Muscle of leg (tissue), 11 donors: ENCODE results near the gene MTMR6. TPM values are rescaled to one million over a fixed set of nuclear protein-coding genes. Genes with fewer than 3 reads are reported as not detected.

ENCODE experiments used
- DNase-seq: peaks from one replicate; pipeline ENCODE4 v3.0.0; 2013
- H3K27ac ChIP-seq: one replicate; pipeline ENCODE4 v1.5.1; 2013; ENCODE audit warnings: mild to moderate bottlenecking, low read length, control low read depth
- H3K27me3 ChIP-seq: one replicate; pipeline ENCODE4 v1.6.1; 2013; ENCODE audit warnings: low read length; ENCODE audit not compliant: control insufficient read depth, insufficient read depth
- H3K36me3 ChIP-seq: one replicate; pipeline ENCODE4 v1.6.1; 2013; ENCODE audit warnings: low read length; ENCODE audit not compliant: control insufficient read depth, insufficient read depth
- H3K4me1 ChIP-seq: one replicate; pipeline ENCODE4 v1.6.1; 2013; ENCODE audit warnings: low read length; ENCODE audit not compliant: control insufficient read depth, insufficient read depth
- H3K4me3 ChIP-seq: one replicate; pipeline ENCODE4 v1.5.1; 2013; ENCODE audit warnings: low read length, control low read depth
- H3K9me3 ChIP-seq: replicated peaks from 2 replicates; pipeline ENCODE4 v1.6.1; 2013; ENCODE audit warnings: low read depth, low read length; ENCODE audit not compliant: control insufficient read depth
- WGBS: methylation state at CpG from one replicate; pipeline ENCODE4 v1.1.5; 2013; ENCODE audit warnings: missing lambda C conversion rate; ENCODE audit not compliant: insufficient coverage; 5-methylcytosine and 5-hydroxymethylcytosine counted together
- polyA plus RNA-seq, 8 donors: library from polyadenylated mRNA; unstranded; fragments of 120-200 nt; gene quantifications; one replicate each; pipeline versions ENCODE4 v1.2.1 to v1.2.3, GENCODE V29; 2013; ENCODE audit warnings: inconsistent platforms in 1 of 8, low replicate concordance in 1 of 8; ENCODE audit not compliant: insufficient read length in 8 of 8, insufficient read depth in 1 of 8
- total RNA-seq: library from RNA; stranded (reverse); fragments of 120-200 nt; gene quantifications from one replicate; pipeline ENCODE4 v1.2.4, GENCODE V29; 2013

MTMR6 gene
- total and polyA plus RNA-seq, 9 donors = 9.2 to 13.3 (median 11.4) TPM

DNA sequence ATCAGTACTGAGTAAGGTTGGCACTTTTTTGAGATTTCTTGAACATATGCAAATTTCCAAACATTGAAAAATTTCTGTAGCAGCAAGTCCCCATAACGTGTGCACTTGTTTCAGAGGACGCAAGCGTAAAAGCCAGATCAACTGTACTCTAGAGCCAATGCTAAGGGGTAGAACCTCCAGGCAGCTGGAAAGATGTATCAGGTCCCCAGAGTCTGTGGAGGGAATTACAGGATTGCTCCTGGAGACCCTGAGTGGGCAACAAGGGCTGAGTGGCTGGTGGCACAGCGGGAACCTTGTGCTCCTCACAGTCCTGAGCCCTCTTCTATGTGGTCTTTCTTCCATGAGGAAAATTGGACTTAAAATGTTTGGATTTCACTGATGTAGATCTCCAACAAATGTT lies 61.3 kb downstream of the MTMR6 start:
- Histone ChIP-seq H3K4me3 (no peak overlapping the region), H3K4me1 (no peaks in the 10 kb centered on the region), H3K9me3 (no peaks in the 10 kb centered on the region), H3K27me3 (peaks cover 9% of the 10 kb centered on the region), H3K27ac (no peak overlapping the region), H3K36me3 (no peaks in the 10 kb centered on the region)
- 88% methylated on average over 3 of the region's 4 CpGs for WGBS
- DNase-seq = no peak

DNA sequence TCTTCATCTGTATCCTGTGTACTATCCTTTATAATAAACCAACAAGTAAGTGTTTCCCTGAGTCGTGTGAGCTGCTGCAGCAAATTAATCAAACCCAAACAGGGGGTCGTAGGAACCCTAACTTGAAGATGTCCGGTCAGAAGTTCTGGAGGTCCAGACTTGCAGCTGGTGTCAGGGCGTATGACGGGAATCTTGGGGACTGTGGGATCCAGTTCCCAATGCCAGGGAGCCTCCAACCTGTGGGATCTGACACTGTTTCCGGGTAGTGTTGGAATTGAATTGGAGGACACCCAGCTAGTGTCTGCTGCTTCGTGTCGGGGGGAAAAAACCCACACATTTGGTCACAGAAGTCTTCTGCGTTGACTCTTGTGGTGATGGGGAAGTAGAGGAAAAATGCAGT lies 63.1 kb downstream of the MTMR6 start:
- peaks cover 9% of the 10 kb centered on the region for H3K27me3 ChIP-seq
- no peak overlapping the region for H3K4me3 ChIP-seq
- H3K36me3 ChIP-seq = no peaks in the 10 kb centered on the region
- no peaks in the 10 kb centered on the region for H3K4me1 ChIP-seq
- no peak overlapping the region for H3K27ac ChIP-seq
- WGBS = 87% methylated on average over 6 of the region's 9 CpGs
- no peaks in the 10 kb centered on the region for H3K9me3 ChIP-seq
- no peak for DNase-seq

- Histone ChIP-seq H3K9me3 (no peaks in the 10 kb centered on the region), H3K27ac (no peak overlapping the region), H3K4me1 (no peaks in the 10 kb centered on the region), H3K4me3 (no peak overlapping the region), H3K27me3 (peaks cover 6% of the 10 kb centered on the region), H3K36me3 (no peaks in the 10 kb centered on the region)
- WGBS = 72% methylated on average over 9 of the region's 9 CpGs
- DNase-seq = no peak
These were observed 64.5 kb downstream of the MTMR6 start for GRCh38 chr13:25222740-25223139.

DNA sequence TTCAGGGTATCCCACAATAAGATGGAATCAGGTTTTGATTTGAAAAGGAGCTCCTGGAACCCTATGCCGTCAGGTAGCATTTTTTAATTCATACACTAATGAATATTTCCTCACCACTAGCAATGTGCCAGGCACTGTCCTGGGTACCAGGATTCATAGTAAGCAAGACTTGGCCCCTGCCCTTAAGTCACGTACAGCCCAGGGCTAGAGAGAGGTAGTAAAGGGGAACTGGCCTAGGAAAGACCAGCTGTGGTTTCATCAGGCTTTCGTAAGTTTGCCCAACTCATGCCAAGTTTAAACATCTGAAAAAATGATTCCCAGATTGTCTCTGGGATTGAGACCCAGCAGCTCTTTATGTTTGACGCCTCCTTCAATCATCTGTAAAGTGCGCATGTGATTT lies 69.3 kb downstream of the MTMR6 start:
- Histone ChIP-seq H3K4me3 (no peak overlapping the region), H3K4me1 (no peaks in the 10 kb centered on the region), H3K27ac (no peak overlapping the region), H3K9me3 (no peaks in the 10 kb centered on the region), H3K36me3 (no peaks in the 10 kb centered on the region), H3K27me3 (peaks cover 4% of the 10 kb centered on the region)
- DNase-seq = no peak
- WGBS = 76% methylated on average over 3 of the region's 5 CpGs

DNA sequence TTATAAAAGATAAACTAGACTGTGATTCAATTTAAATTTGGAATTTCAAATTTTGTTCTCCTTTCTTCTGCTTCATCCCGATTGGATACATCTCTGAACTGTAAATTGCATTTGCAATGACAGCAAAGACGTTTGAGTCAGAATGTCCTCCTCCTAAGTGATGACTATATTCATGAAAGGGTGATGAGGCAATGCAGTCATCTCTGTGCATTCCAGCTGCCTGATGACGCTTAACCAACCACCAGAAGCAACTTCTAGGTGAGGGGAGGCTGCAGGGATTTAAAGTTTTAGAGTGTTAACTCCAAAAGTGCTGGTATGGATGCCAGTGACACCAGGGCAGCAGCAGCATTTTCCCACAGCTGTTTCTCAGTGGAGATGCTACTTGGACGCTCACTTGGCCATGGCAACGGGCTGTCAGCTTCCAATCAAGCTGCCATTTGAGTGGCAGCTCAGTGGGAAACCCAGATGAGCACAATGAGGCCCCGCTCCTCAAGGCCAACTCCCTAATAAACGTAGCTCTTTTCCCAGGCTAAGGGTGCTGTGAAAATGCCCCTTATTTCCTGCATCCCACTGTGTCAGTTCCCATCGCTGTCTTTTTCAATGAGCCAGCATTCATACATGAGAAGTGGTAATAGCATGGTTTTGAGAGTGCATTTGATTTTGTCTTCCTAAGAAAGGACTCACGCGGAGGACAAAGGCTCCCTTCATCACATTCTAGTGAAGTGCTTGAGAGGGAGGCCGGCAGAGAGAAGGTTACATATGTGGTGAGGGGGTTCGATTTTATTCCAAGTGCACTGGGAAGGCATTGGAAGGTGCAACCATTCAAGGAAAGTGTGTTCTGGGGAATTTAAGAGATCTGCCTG lies 70.0 kb downstream of the MTMR6 start:
- Histone ChIP-seq H3K27ac (no peak overlapping the region), H3K4me3 (no peak overlapping the region), H3K36me3 (no peaks in the 10 kb centered on the region), H3K4me1 (no peaks in the 10 kb centered on the region), H3K9me3 (no peaks in the 10 kb centered on the region), H3K27me3 (no peaks in the 10 kb centered on the region)
- 57% methylated on average over 4 of the region's 12 CpGs for WGBS
- DNase-seq = no peak

DNA sequence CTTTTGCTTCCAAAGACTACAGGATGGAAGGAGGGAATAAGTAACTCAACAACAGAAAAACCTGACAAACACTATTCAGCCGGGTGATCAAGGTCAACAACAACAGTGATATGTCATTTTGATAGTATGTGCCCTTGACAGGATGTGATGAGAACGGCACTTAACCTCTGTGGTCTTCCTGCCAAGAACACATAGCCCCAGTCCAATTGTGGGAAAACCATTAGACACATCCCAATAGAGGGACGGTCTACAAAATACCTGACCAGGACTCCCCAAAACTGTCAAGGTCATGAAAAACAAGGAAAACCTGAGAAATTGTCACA lies 72.1 kb downstream of the MTMR6 start:
- no peaks in the 10 kb centered on the region for H3K9me3 ChIP-seq
- no peaks in the 10 kb centered on the region for H3K36me3 ChIP-seq
- H3K27me3 ChIP-seq = no peaks in the 10 kb centered on the region
- WGBS = no CpG with 5 or more reads among the region's 3 CpGs
- H3K4me3 ChIP-seq = no peak overlapping the region
- H3K4me1 ChIP-seq = no peaks in the 10 kb centered on the region
- no peak overlapping the region for H3K27ac ChIP-seq
- no peak for DNase-seq

GRCh38 chr13:25214491-25215252 lies 72.6 kb downstream of the MTMR6 start:
- no CpG with 5 or more reads among the region's 6 CpGs for WGBS
- peak; percentile 88 for DNase-seq
- Histone ChIP-seq H3K9me3 (no peaks in the 10 kb centered on the region), H3K4me3 (no peak overlapping the region), H3K36me3 (no peaks in the 10 kb centered on the region), H3K4me1 (no peaks in the 10 kb centered on the region), H3K27me3 (peaks cover 3% of the 10 kb centered on the region), H3K27ac (no peak overlapping the region)

DNA sequence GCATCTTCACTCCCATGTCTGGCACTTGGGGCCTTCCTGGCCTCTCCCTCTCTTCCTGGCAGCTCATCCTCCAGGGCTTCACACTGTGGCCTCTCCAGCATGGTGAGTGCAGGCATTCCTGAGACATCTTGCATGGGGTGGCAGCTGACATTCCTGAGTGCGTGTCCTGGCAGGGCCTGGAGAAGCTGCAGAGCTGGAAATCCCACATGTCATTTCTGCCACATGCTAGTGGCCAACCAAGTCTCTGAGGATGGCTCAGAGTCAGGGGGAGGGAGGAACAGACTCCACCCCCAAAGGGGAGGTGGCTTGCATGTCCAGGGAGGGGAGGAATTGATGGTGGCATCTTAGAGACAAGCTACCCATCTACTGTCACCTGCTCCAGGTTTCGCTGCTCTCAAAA lies 73.6 kb downstream of the MTMR6 start:
- H3K9me3 ChIP-seq = no peaks in the 10 kb centered on the region
- no peaks in the 10 kb centered on the region for H3K4me1 ChIP-seq
- H3K27me3 ChIP-seq = peaks cover 3% of the 10 kb centered on the region
- no peaks in the 10 kb centered on the region for H3K36me3 ChIP-seq
- peak; percentile 11 for DNase-seq
- 100% methylated on average over 1 of the region's 2 CpGs for WGBS
- no peak overlapping the region for H3K27ac ChIP-seq
- no peak overlapping the region for H3K4me3 ChIP-seq

DNA sequence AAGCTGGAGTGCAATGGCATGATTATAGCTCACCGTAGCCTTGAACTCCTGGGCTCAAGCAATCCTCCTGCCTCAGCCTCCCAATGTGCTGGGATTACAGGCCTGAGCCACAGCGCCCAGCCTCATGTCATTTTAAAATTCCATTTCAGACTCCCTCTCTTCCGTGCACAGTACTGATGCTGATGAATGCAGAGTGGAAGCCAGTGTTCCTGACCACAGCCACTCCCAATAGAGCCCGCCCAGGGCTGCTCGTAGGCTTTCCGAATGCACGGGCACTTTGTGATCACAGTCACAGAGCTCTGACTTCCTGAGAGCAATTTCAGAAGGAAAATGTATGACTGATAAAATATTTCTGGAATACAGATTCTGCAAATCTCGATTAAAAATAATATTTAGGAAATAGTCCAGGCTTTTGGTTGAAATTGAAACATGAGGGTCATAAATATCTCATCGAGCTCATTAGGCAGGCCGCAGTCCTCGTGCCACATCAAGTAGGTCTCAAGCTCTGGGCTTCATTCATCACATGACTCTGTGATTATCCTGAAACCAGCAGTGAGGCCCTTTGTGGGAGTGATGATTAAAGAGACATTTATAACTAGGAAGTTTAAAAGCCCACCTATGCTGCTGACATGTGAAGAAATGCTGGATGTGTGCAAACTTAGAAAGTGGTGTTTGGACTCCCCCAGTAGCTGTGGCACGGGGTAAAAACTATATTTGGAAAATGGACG lies 76.3 kb downstream of the MTMR6 start:
- Histone ChIP-seq H3K4me1 (no peaks in the 10 kb centered on the region), H3K27ac (no peak overlapping the region), H3K9me3 (no peaks in the 10 kb centered on the region), H3K36me3 (no peaks in the 10 kb centered on the region), H3K27me3 (peaks cover 3% of the 10 kb centered on the region), H3K4me3 (no peak overlapping the region)
- no peak for DNase-seq
- 66% methylated on average over 5 of the region's 13 CpGs for WGBS

DNA sequence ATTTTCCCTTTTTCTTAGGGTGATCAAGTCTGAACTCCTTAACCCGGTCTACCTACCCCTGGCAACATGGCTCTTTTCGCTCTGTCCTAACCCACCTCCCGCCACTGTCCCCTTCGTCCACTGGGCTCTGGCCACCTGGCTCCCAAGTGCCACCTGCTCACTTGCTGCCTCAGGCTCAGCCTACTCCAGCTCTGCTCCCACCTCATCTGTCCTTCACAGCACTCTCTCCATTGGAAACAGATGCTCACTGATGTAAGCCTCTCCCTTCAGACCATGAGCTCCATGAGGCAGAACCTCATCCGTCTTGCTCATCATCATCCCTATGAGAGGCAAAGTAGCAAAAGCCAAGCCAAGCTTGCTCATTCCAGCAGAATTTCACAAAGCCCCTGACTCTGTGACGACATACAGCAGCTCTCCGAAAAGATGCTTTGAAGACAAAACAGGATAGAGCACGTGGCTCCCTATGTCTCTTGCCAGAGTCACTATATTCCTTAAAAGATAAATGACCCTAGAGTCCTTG lies 79.9 kb downstream of the MTMR6 start:
- H3K27me3 ChIP-seq = peaks cover 7% of the 10 kb centered on the region
- WGBS = 69% methylated on average over 6 of the region's 8 CpGs
- H3K9me3 ChIP-seq = no peaks in the 10 kb centered on the region
- H3K4me1 ChIP-seq = no peaks in the 10 kb centered on the region
- peak; percentile 53 for DNase-seq
- H3K27ac ChIP-seq = no peak overlapping the region
- no peak overlapping the region for H3K4me3 ChIP-seq
- no peaks in the 10 kb centered on the region for H3K36me3 ChIP-seq
